GM03348 (cell line): ENCODE results near the gene ATRIP.

Source experiments
- DNase-seq: peaks from one replicate; pipeline ENCODE4 v3.0.0; 2012; ENCODE audit warnings: low spot score

Gene ATRIP

DNA sequence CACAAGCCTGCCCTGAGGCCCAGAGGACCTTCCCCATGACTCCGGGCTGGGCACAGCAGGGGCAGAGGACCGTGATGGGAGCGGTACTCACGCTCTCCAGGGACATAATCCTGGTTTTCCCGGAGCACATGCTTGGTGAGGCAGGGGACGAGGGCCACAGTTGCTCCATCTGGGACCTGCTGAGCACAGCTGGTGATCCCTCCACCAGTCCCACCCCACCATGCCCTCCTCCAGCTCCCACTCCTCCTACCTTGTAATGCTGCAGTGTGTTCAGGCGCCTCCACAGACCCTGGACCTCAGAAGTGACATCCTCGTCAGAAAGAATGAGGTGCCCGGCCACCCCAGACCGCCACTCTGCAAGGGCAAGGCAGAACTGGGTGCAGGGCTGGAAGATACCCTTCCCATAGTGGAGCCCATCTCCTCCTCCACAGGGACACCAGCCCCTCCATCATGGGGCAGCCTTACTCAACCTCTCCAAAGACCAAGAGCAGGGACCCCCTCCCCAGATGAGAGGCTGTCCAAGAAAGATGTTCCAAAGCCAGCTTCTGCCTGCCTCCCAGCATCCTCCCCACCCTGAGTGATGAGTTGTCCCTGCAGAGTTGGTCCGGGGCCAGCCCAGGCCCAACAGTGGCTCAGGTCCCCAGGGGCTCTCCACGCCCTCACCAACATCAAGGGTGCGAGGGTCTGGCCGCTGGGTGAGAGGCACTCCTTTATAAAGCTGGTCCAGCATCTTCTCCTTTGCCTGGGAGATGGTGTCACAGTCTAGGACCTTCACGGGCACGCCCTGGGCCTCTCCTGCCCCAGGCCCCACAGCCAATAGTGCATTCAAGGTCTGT, 36.1 kb upstream of the ATRIP start:
- DNase-seq = no peak

DNA sequence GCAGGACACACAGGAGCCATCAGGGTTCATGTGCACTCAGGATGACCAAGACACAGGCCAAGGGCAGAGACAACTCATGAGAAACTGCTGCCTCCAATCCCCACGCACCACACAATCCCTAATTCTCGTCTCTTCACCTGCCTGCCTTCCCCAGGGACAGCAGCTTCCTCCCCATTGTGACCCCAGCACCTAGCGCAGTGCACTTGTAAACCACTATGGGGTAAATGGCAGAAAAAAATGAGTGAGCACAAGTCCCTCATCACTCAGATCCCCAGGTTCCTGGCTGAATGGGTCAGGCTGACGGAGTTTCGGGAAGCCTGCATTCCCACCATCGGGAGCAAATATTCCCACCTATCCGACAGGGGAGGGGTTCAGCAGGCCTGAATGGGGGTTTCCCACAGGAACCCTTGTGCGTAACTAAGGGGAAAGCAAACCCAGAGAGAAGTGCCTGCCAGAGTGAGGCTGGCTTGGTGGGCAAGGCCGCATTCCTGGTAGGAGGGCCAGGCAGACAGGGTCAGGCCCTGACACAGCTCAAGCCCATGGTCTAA, 35.4 kb upstream of the ATRIP start:
- no peak for DNase-seq

DNA sequence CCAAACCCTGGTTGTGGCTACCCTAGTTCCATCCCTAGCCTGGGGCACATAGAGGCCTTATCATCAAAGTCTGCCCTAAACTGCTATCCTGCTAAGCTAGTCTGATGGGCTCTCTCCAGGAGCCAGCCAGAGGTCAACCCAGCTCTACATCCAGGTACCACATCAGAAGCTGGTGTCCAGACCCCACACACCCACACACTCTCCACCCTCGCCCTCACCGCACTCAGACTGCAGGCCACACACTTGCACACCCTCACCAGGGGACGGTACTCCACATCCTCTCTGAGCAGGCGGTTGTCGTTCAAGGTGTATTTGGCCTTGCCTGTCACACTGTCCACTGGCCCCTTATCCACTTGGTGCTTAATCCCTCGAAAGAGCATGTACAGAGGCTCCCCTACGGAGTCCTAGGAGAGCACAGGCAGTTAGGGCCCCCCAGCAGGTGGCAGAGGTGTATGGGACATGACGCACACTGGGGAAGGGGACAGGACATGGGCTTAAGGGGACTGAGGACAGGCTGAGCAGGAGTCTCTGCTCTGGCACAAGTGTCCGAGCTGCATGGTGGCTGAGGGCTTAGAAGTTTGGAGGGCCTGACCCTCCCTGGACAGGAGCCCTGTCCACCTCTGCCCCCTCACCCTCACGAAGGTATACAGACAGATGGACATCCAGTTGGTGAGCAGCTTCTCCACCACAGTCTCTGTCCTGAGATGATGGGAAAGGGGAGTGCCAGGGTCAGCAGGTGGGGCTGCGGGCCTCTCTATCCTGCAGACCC, 34.7 kb upstream of the ATRIP start:
- DNase-seq = no peak

DNA sequence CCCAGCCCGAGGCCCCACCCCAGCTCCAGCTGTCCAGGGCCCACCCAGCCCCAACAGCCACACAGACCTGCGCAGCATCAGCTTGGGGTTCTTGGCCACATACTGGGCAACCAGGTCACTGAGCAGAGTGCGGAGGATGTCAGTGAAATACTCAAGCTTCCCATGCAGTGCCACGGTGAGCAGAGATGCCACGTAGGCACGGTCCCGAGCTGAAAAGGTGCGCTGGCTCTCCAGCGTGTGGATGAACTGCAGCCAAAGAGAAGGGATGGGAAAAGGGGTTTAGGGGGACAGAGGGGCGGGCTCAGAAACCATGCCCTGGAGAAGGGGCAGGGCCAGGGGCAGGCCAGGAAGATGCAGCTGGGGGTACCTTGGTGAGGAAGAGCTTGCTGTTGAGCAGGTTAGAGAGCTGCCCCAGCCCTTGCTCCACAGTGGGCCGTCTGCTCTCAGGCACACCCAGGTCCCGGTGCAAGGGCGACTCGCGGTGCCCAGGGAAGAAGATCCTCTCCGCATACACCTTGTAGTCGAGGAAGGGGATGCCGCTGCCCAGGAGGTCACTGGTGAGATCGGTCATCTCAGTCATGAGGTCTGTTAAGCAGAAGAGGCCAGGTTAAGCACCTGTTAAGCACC, 34.0 kb upstream of the ATRIP start:
- no peak for DNase-seq

DNA sequence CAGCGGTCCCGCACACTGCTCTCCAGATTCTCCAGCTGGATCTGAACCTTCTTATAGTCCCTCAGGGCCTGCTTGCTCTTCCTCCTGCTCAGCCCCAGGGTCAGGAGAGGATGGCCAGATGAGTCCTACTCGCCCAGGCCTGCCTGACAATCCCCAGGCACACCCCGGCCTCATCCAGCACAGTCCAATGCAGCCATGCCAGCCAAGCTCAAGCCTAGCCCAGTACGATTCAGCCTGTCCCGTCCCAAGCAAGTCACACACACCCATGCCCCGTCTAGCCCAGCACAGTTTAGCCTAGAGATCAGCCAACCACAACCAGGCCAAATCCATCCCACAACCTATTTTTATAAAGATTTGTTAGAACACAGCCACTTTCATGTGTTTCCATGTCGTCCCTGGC, 33.5 kb upstream of the ATRIP start:
- no peak for DNase-seq

DNA sequence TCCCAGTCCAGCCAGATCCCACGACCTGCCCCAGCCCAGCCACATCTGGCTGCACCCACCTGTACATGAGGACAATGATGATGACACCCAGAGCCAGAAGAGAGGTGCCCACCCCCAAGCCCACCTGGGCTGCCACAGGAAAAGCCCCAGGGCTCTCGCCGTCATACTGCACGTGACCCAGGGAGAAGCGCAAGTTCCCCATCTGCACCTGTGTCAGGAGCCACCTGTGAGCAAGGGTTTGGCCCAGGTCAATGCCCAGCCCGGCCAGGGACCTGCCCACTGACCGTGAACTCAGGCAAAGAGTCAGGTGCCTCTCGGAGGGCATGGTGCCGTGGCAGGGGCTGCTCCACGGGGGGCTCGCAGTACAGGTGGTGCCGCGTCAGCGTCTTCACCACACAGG, 32.9 kb upstream of the ATRIP start:
- DNase-seq = no peak

DNA sequence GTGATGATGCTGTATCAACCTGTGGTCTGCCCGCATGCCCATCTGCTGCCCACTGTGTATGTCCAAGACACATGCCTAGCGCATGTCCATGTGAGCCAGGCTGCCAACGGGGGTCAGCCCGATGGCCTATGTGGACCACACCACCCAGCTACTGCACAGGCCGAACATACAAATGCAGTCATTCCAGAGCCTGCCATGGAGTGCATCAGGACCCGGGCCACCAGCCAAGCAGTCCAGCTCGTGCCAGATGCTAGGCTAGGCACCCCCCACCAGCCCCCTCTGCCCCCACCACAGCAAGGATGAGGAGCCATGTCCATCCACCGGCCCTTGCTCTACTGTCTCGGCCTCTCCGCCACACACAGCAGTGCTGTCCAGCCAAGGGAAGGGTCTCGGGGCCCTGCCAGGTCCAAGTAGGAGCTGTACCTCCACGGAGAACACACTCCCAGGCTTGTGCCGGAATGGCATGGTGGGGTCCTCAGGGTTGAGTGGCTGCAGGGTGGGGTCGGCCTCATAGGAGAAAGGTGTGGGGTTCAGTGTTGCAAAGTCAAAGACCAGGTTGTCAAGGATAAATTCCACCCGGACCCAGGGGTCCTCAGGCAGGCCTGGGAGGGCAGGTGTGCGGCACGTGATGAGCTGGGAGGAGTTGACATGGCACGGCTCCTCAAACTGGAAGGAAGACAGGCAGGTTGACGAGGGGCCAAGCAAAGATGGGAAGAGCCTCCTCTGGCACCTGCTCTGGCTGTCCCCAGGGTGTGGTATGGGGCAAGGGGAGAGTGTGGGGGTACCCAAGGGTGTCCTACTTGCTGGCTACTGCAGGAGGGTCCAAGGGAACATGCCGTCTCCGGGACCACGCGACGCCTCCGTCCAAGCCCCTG, 31.9 kb upstream of the ATRIP start:
- DNase-seq = no peak

DNA sequence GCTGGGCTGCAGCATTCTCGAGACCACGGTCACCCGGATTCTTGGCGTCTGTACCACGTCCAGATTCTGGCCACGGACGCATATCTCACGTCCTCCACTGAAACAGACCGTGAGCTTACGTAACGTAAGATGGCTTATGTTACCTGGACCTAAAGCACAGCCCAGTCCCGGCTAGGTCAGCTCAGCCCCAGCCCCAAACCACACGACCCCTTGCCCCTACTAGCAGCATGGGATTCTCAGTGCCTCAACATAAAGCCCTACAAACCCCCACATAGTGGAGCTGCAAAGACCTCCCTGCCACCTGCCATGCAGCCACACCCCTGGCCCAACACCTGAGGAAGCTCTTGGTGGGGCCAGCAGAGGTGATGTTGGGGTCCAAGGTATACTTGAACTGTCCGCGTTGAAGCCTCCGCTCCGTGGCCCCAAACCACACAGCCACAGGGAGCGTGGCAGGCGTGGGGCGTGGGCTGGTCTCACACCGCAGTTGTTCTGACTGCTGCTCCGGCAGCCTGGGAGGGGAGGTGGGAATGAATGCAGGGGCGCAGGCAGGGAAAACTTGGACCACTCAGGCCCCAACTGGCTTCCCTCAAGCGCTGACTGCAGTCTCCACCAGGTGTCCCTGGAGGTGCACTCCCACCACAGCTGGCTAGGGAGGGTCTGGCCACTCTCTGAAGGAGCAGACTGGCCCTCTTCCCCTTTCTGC, 31.1 kb upstream of the ATRIP start:
- no peak for DNase-seq

DNA sequence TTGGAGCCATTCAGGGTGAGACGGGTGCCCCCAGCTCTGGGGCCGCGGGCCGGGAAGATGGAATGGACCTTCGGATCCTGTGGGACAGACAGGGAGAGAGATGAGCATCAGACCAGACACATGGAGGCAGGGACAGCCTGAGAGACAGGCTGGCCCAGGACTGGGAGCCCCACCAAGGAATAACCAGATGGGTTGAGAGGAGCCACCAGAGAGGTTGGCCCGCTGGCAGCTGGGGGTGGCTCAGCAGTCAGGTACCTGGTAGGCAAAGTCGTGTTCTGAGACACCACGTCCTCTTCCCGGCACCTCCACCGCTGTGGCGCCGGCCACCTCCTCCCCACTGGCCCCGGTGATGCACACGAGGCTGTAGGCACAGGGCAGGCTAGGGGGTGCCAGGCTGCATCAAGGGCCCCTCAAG, 30.4 kb upstream of the ATRIP start:
- no peak for DNase-seq

DNA sequence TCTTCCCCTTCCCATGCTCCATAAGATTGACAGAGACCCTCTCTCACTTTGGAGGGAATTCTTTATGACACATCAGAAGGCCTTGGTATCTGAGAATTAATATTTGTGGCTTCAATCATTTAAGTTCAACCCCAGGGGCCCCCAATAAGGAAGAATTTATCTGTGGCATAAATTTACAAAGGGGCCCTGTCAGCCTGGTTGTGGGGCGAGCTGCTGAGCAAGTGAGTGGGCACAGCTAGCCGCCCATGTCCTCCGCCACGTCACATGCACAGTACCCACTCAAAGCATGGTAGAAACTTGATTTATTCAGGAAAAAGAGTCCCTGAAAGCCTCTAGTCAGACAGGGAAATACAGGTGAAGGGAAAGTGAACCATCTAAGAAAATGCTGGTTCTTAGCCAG, 30.0 kb upstream of the ATRIP start:
- DNase-seq = no peak

DNA sequence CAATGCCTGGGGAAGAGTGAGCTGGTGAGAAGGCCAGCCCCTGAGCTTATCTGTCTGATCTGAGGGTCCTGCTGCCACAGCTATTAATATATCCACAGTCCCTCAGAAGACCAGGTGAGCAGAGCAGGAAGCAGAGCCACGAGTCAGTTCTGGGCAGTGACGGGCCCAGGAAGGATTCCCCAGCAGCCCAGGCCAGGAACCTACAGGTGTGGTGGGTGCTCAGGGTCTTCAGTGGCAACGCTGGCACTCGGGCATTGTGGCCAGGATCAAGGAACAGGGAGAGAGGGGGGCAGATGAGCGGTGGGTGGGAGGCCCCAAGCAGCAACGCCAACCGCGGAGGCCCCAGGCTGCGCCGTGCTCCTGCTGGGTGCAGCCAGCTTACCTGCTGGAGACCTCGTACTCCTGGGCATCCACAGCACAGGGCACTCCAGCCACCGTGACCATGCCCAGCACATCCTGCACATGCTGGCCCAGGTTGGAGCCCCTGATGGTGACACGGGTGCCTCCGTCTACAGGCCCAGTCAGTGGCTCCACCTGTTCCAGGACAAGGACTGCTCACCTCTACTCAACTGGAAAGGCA, 28.9 kb upstream of the ATRIP start:
- DNase-seq = no peak

DNA sequence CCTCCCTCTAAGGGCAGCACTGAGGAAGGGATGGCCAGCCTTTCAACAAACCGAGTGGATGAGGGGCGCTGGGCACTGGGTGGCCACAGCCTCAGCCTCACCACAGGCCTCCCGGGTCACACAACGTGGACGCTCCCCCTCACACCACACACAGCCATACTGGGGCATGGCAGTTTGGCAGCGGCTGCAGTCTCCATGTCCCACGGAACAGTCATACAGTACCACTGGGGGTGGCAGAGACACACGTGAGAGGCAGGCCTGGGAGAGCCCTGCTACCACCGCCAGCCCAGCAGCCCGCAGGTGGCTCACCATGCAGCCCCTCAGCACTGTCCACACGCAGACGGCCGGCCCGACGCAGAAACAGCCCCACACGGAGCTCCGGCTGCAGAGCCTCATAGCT, 28.4 kb upstream of the ATRIP start:
- no peak for DNase-seq

DNA sequence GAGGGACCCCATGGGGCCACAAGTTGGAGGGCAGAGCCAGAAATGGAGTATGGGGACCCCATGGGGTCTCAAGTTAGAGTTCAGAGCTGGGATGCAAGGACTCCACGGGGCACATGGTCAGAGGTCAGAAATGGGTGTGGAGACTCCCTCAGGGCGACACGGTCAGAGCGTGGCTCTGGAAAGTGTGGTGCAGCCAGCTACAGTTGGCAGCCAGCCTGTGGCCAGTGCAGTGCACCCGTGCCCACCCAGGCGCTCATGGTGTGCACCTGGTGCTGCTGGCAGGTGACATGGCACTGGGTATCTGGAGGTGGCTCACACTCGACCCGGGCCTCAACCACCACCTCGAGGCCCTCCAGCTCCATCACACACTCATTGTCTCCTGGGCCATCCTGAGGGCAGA, 27.9 kb upstream of the ATRIP start:
- DNase-seq = no peak

DNA sequence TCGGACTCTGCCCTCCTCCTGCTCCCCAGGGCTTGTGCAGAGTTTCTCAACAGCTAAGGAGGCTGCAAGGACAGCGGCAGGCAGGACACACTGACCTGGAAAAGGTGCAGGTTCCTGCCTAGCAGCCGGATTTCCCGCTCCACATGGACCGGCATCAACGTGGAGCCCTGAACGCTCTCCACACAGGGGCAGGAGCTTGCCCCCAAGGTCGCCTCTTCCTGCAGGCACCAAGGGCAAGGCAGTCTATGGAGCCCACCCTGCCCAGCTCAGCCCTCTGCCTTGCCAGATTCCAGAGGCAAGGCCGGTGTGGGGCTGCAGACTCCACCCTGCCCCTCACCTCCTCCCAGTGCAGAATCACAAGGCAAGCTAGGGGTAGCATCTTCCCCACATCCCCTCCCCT, 27.4 kb upstream of the ATRIP start:
- DNase-seq = no peak

DNA sequence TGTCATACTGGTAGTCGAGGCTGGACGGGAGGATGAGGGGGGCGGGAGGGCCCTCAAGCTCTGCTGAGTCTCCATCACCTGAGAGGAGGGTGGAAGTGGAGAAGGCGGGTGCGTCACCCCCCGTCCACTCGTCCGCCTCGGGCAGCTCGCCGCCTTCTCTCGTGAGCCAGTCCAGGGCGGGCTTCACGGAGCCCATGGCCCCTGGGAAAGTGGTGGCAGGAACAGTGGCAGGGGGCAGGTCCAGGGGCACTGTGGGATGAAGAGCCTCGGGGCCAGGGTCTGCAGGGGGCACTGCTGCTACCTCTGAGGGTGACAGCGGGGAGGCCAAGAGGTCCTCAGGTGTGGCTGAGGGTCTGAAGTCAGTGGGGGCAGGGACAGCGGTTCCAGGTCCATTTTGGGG, 26.9 kb upstream of the ATRIP start:
- DNase-seq = no peak

DNA sequence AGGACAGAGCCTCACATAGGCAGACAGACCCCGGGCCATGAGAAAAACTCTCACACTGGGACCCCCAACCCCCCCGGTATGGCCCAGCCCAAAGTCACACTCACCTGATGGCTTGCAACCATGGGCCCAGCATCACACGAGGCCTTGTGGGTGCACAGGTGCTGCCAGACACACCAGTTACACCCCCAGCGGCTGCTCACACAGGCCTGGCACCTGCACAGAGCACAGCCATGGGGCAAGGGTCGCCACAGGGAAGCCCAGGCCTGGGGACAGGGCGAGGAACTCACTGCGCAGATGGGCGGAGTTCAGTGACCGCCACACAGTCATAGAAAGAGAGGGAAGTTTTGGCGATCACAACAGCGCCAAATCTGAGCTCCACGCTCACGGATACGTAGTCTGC, 26.0 kb upstream of the ATRIP start:
- no peak for DNase-seq

DNA sequence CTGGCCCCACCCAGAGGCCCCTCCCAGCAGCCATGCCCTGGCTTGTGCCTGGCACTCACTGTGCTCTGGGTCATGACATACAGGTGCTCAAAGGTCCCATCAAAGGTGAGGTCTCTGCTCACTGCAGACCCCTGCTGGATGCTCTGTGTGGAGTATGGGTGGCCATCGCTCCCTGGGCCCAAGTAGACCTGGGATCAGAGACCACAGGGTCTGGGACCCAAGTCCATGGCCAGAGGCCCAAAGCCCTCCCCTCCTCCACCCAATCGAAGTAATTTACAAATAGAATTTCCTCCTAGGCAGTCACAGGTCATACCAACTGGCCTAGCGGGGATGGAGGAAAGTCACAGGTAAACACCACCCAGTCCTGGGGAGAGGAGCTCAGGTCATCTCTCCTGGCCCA, 24.3 kb upstream of the ATRIP start:
- no peak for DNase-seq

DNA sequence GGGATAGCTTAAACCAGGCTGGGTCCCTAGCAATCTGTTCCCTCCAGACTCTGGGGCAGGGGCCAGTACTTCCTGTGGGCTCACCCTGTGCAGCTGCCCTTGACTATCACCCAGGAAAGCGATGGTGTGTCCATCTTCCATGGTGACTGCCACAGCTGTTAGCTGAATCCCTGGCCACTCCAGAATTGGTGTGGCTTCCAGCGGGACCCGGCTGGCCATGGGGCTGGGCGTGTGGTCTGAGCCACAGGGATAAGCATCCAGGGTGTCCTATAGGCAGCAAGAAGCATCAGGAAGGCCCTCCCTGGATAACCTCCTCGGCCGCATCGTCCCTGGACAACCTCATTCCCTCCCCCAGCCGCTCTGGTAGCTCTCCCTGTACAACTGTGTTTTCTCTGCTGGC, 23.9 kb upstream of the ATRIP start:
- no peak for DNase-seq

DNA sequence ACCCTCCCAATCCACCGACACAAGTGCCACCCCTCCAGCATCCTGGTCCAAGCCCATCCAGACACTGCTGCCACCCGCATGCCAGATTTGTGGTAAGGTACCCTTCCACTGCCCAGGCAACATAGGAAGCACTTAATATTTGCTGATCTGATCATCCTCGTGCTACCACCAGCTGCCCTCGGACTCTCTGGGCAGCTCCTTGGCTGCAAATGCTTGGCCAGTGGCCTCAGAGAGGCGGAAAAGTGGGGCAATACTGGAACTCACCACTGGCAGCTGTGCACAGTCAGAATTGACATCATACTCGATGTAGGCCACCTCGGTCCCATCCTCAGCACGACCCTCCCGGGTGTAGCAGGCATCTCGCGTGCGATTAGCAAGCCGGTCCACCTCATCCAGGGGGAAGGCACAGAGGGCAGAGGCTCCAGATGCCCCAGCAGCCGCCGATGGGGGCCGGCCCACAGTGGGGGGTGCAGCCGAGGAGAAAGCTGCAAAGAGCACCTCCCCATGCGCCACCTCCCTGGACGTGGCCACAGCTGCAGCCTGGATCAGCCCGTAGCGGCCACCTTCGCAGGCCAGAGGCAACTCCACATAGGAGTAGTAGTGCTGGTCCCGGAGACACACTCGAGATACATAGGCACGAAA, 23.2 kb upstream of the ATRIP start:
- DNase-seq = no peak
